Astrocyte of the hippocampus (primary cell): ENCODE measurements around the gene FGFR1OP2.
"Not testable (repeated sequence)": the region's sequence is repeated elsewhere in the genome, so short reads cannot be mapped to it uniquely, and the experiment has no call there.

Source experiments
- DNase-seq: peaks from one replicate; pipeline ENCODE4 v3.0.0; 2011; ENCODE audit warnings: low read depth, low spot score

Gene FGFR1OP2

DNA sequence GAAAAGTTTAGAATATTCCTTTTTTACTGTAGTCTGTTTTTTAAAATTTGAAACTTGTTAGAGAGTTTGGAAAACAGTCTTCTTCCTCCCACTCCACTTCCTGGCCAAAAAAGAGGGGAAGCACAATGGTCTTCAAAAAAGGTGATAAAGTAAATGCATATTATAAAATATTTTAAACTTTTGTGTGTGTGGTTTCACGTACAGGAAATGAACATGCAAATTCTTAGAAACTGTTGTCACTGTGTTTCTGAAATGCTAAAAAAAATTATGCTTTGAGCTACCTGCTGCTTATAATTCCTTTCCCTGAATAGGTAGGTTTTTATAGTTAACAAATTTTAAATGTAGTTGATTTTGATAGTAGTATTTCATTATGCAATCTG, 2.9 kb downstream of the FGFR1OP2 start:
- DNase-seq, result no peak

DNA sequence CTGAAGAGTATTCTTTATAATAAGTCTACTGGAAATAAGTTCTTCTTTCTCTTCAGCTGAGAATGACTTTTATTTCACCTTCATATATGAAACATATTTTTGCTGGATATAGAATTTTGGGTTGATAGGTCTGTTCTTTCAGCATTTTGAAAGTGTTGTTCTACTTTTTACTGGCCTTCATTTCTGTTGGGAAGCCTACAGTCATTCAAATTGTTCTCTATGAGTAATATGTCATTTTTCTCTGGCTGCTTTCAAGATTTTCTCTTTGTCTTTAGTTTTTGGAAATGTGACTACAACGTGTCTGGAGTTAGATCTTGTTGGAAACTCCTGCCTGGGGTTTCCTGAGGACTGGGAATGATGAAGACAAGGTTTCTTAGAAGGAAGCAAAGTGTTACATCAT, 10.0 kb downstream of the FGFR1OP2 start:
- DNase-seq, result no peak

DNA sequence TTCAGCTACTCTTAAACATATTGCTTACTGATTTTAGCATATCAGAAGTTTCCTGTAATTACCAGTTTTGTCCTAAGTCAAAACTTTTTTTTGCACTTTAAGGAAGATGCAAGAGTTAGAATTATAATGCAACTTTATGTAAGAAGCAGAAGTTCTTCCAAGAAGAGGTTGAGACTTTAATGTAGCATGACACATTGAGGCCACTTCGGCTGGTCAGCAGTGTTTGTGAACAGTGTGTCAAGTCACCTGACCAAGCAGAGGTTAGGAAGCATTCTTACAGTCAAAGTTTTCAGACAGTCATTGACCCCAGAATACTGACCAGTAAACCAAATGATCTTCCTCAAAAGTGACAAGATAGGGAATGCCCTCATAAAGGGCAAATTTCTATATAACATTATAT, 15.2 kb downstream of the FGFR1OP2 start:
- no peak for DNase-seq

DNA sequence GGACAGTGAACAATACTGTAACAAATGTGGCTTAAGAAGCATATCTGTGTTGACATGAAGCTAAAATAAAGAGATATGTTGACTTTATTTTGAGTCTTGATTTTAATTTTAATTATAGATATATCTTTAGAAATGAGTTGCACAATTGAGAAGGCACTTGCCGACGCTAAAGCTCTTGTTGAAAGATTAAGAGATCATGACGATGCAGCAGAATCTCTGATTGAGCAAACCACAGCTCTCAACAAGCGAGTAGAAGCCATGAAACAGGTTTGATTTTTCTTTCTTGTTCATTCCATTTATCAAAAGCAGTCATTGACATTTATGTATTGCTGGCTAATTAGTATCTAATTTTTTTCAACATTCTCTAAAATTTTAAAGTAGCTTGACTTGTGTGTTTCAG, 15.8 kb downstream of the FGFR1OP2 start:
- no peak for DNase-seq

DNA sequence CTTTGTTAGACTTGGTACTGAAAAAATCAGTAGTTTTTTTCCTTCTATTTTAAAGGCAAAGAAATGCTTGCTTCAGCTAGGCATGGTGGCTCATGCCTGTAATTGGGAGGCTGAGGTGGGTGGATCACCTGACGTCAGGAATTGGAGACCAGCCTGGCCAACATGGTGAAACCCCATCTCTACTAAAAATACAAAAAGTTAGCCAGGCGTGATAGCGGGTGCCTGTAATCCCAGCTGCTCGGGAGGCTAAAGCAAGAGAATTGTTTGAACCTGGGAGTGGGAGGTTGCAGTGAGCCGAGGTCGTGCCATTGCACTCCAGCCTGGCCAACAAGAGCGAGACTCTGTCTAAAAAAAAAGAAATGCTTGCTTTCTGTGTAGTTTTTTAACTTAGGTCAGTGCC, 23.1 kb downstream of the FGFR1OP2 start:
- DNase-seq, result not testable (repeated sequence)

DNA sequence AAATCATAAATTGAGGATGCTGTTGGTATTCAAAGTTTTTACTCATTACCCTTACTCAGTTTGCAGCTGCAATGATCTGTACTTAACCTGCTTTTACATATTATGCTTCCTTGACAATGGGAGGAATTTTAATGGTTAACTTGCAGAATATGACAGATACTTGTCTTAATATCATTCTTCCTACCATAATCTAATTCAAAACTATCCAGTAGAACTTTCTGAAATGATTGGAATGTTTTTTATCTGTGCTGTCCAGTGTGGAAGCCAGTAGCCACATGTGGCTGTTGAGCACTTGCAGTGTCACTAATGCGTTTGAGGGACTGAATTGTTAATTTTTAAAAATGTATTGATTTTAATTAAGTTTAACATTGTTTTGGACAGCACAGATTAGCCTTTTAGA, 23.5 kb downstream of the FGFR1OP2 start:
- no peak for DNase-seq

DNA sequence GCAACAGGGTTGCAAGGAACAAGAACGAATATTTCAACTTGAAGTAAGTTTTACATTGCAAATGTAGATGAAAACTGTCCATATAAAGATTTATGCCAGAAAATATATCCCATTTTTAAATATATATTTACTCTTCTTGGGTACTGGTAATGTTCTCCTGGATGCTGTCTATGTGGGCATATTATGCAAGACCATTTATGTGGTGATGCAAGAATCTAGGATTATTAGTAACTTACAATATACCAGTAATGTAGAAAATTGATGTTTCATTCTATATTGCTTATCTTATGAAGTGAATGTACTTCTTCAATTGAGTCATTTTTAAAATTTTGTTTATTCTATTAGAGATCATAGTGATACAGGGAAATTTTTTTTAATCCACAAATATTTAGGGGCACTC, 25.1 kb downstream of the FGFR1OP2 start:
- DNase-seq, result no peak

DNA sequence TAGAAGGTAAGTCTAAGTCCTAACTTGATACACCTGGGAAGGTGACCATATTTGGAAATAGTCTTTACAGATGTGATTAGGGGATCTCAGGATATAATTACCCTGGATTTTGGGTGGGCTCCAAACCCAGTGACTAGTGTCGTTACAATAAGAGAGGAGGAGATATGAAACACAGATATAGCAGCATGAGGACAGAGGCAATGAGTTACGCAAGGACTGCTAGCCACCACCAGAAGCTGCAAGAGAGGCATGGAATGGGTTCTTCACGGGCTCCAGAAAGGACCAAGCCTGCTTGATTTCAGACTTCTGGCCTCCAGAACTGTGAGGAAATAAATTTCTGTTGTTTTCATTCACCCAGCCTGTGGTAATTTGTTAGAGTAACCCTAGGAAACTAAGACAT, 28.6 kb downstream of the FGFR1OP2 start:
- no peak for DNase-seq

DNA sequence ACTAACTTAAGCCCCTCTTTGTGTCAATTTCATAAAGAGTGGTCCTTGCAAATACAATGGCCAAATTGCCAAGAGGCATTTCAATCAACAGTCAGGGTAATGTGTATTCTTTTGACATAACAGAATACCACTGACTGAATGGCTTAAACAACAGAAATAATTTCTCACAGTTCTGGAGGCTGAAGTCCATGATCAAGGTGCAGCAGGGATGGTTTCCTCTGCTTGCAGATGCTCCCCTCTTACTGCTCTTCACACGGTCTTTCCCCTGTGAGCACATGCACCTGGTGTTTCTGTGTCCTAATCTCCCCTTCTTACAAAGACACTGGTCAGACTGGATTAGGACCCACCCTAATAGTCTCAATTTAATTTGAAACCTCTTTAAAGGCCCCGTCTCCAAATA, 31.9 kb downstream of the FGFR1OP2 start:
- DNase-seq, result no peak

DNA sequence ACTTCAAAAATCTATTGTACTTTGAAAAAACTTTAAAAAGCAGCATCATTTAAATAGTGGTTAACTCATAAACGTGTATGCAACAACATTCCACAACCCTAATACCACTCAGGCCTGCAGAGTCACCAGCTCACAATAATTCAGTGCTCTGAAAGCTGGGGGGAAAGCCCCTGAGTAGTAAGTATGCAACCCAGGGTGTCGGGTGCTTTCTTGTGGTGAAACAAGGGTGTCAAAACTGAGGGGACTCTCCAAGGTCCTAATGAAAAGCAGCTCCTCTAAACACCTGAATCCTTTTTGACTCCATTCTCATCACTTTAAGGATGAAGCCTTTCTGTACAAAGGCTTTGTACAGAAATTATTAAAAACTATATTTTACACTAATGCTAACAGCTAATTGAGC, 33.7 kb downstream of the FGFR1OP2 start:
- DNase-seq, result peak; percentile 4

DNA sequence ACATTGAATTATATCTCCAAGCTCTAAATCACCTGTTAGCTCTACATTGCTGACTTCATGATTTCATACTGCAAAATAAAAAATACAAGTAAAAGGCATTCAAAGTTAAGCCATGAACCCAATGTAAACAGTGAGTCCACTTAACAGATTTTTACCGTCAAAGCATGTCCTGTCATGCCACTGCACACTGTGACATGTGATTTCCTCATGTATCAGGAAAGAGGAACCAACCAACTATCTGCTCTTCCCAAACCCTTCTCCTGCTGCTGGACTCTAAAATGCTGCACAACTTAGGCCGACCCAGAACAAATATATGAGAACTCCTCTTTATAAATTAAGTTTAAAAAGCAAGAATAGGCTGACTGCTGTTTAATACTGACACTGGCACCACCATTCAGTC, 38.4 kb downstream of the FGFR1OP2 start:
- no peak for DNase-seq

DNA sequence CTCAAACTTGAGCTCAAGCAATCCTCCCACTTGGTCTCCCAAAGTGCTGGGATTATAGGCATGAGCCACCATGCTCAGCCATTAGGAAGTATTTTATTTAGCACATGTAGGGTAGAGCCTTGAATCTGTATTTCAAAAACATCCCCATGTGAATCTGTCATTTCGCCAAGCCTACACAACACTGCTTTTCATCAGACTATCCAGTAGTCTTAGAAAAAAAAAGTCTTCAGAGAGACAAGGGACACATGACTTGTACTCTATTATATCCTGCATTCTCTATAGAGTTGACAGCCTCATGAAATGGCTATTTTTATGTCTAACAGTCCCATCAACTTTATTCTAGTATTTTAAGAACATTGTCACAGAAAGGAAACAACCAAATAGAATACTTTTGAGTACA, 40.5 kb downstream of the FGFR1OP2 start:
- DNase-seq, result no peak

DNA sequence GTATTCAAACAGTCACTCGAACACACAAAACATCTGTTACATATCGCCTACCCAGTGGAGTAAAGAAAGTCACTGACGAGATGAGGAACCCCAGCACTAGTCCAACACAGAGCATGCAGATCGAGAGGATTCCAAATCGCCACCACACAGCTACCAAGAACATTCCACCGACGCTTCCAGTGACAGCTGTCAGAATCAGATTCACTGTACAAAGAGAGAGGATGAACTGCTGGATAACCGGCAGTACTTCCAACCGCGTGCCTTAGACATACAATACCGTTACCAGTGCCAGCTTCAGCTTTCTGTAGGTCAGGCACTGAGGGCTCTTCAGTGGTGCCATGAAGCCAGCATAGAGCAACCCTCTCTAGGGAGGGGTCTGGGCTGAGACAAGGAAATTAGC, 41.5 kb downstream of the FGFR1OP2 start:
- DNase-seq, result no peak

DNA sequence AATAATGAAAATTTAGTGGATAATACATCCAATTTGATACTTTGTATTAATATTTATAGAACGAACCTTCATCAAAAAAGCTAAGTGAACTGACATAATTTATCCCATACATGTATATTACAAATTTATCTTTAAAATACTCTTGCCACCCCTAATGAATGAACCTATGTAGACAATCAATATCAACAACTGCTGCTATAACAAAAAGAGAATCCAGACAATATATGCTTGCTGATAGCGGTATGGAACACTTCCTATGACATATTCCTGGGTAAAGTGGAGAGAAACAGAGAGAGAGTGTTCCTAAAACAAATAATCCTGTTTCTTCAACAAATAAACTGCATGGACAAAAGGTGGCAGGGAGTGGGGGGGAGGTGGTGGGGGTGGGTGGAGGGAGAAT, 44.6 kb downstream of the FGFR1OP2 start:
- DNase-seq, result no peak

DNA sequence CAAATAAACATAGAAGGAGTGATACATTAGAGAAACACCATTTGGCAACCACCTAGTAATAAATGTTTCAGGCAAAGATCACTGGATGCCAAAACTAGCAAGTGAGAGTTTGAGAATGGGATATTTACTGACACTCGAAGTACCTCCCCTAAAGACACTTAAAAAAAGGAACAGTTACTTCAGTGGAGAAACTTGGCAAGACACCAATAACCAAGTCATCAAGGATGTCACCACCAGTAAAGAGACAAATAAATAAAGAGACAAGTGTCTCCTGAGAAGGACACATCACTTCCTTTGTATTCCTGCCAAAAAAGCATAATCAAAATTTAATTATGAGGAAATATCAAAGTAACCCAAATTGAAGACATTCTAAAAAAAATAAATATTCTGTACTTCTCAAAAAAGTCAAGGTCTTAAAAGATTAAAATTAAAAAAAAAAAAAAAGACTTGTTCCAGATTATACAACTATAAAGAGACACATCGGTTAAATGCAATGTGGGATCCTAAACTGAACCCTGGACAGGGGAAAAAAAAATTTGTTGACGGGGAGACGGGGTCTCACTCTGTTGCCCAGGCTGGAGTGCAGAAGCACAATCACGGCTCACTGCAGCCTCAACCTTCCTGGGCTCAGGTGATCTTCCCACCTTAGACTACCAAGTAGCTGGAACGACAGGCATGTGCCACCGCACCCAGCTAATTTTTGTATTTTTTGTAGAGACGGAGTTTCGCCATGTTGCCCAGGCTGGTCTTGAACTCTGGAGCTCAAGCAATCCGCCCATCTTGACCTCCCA, 49.6 kb downstream of the FGFR1OP2 start:
- peak; percentile 7 for DNase-seq

DNA sequence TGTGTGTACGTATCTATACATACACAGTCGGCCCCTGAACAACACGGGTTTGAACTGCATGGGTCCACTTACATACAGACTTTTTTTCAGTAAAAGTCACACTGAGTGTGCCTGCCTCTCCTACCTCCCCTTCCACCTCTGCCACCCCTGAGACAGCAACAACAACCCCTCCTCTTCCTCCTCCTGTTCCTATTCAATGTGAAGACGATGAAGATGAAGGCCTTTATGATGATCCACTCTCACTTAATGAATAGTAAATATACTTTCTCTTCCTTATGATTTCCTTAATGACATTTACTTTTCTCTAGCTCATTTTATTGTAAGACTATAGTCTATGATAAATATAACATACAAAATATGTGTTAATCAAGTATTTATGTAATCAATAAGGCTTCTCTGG, 50.4 kb downstream of the FGFR1OP2 start:
- no peak for DNase-seq

DNA sequence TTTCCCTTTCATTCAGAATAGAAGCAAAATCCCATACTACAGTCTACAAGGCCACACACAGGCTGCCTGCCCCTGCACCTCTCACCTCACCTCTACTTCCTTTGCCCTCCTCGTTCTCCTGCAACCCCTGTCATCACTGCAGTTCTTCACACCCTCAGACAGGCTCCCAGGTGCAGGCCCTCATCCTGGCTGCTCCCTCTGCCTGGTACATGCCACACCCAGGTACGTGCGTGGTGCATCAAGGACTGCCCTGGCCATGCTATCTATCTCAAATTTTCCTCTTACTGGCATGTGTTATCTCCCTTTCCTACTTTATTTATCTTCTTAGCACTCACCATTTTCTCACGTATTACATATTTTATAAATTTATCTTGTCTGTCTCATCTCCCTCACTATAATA, 51.6 kb downstream of the FGFR1OP2 start:
- no peak for DNase-seq

DNA sequence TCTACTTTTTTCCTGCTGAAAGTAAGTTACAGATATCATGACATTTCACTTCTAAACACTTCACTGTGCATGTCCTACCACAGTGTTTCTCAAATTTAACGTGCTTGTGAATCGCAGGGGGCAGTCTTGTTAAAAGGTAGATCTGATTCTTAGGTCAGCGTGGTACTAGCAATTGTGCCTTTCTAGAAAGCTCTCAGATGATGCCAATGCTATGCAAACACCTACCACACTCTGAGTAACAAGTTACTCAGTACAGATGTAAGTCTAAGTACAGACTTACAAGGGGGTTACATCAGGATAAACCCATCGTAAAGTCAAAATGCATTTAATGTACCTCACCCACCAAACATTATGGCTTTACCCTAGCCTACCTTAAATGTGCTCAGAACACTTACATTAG, 53.6 kb downstream of the FGFR1OP2 start:
- no peak for DNase-seq

DNA sequence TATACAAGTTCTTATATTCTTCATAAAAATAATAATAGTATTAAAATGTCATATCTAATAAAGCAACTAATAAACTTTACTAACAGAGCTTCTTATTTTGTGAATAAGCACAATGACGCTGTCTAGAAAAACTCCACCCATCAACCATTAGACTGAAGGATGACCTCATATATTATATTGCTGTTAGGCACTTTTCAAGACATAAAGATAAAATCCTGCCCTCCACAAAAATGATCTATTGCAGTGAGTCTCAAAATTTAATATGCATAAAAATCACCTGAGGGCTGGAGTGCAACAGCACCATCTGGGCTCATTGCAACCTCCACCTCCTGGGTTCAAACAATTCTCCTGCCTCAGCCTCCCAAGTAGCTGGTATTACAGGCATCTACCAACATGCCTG, 55.8 kb downstream of the FGFR1OP2 start:
- DNase-seq, result no peak

DNA sequence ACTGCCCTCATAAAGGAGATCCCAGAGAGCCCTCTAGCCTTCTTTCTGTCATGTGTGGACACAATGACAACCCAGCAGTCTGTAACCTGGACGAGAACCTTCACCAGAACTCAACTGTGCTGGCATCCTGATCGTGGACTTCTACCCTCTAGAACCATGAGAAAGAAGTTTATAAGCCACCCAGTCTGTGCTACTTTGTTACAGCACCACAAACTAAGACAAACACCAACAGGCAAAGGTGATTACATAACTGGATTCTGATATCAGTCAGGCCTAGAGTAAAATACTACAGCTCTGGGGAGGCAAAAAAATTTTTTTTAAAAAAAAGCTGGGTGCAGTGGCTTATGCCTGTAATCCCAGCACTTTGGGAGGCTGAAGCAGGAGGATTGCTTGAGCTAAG, 57.4 kb downstream of the FGFR1OP2 start:
- DNase-seq, result no peak

DNA sequence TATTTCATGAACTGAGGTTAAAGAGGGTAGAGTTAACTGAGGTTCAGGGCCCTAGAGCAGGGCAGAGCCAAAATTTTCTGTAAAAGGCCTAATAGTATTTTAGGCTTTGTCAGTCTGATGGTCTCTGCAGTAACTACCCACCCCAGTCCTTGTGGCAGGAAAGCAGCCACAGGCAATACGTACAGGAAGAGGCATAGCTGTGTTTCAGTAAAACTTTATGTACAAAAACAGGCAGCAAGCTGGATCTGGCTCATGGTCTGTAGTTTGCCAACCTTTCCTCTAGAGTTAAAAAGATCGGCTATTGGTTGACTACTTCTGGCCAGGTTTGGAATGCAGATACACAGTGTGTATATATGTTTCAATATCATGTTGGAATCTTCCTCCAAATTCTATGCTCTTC, 58.7 kb downstream of the FGFR1OP2 start:
- no peak for DNase-seq

DNA sequence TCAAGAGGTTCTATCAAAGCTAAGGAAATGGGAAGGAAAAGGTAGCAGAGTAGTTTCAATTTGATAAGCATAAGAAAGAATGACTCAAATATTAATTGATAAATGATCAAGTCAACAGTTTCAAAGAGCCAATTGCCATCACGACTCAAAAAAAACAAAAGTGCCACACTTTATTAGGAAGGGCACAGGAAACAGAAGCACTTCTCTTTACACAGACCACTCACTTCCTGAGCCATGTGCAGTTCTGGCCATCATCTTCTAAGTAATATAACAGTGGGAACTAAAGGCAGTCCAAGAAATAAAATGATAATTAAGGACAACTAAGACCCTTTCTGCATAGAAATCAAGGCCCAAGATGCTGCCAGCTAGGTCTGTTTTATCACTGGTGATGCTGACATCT, 62.7 kb downstream of the FGFR1OP2 start:
- DNase-seq, result no peak

DNA sequence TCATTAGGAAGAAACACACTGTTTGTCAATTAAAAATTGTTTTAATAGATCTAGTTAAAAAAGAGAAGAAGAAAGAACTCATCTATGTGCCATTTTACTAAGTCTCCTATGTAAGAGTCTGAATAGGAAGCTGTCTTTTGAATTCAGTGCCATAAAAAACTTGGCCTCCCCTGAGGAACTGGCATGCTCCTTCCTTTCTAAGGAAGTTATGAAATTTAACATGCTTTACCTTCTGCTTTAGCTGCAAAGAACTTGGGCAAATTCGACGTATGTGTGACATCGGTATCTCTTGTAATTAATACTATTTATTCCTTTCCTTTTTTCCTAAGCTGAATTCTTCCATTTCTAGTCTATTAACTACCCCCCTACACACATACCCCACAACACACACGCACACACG, 63.4 kb downstream of the FGFR1OP2 start:
- DNase-seq, result no peak

DNA sequence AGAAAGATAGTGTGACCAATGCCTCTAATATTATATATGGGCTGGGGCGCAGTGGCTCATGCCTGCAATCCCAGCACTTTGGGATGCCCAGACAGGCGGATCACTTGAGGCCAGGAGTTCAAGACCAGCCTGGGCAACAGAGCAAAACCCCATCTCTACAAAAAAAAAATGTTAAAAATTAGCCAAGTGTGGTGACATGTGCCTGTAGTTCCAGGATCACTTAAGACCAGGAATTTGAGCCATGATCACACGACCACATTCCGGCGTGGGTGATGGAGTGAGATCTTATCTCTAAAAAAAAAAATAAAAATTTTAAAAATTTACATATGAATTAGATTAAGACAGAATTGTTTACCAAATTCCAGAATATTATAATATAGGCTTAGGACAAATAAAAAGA, 63.9 kb downstream of the FGFR1OP2 start:
- no peak for DNase-seq
